ENCODE measurements around the gene MLLT3. TPM values are rescaled to one million over a fixed set of nuclear protein-coding genes. Genes with fewer than 3 reads are reported as not detected.

MLLT3 gene
- total and polyA plus RNA-seq, 2 donors (not counting 3 experiments of a cell fraction or from before 2014, with no cell fraction given): 6.1 to 10.0 TPM

DNA sequence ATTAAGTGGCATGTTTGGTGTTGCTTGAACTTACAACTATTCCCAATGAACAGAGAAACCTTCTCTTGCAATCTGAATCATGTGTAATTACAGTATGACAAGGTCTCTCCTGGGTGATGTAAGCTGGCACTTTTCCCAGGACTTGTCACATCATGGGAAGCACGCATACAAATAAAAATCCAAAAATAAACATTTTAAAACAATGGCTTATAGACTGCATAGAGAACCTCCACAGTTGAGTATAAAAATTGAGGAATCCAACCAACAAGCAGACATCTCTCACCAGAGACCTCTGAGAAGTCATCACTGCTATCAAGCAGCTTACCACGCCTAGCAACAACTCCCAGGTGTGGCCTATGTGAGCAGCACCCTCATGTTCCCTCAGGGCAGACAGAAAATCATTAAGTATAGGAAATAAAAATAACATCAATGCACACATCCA, 3.9 kb downstream of the MLLT3 start:
- no peak overlapping the region for H2AFZ ChIP-seq (ENCODE audit: low read depth, low read length)
- peak overlapping the region; percentile 38 for H3K27ac ChIP-seq (ENCODE audit: insufficient read depth, low read depth, low read length)
- intact Hi-C loops (cut with micrococcal nuclease): loop anchor here (5.0 kb wide), 1 partner anchor 156 kb away; no protein-coding TSS in a partner anchor
- POLR2A ChIA-PET: no interaction called here
- H3K4me3 ChIP-seq (replicated peaks in 1 of 3; ENCODE audit: insufficient read depth in 1 of 3, low read depth in 1 of 3, low read length in 3 of 3): no peak overlapping the region
- no peaks in the 10 kb centered on the region for H3K9me1 ChIP-seq (replicated peaks; ENCODE audit: control insufficient read depth, extremely low read depth, insufficient read depth, low read length)
- TF ChIP-seq JUN (IDR thresholded peaks at IDR 0.05; ENCODE audit: borderline replicate concordance, insufficient read depth, insufficient read length, low read depth): peak; percentile 55
- TF ChIP-seq POLR2AphosphoS5 (IDR thresholded peaks at IDR 0.05; ENCODE audit: insufficient read depth, low read depth, low read length): no peak
- TF ChIP-seq, protein P1, sequence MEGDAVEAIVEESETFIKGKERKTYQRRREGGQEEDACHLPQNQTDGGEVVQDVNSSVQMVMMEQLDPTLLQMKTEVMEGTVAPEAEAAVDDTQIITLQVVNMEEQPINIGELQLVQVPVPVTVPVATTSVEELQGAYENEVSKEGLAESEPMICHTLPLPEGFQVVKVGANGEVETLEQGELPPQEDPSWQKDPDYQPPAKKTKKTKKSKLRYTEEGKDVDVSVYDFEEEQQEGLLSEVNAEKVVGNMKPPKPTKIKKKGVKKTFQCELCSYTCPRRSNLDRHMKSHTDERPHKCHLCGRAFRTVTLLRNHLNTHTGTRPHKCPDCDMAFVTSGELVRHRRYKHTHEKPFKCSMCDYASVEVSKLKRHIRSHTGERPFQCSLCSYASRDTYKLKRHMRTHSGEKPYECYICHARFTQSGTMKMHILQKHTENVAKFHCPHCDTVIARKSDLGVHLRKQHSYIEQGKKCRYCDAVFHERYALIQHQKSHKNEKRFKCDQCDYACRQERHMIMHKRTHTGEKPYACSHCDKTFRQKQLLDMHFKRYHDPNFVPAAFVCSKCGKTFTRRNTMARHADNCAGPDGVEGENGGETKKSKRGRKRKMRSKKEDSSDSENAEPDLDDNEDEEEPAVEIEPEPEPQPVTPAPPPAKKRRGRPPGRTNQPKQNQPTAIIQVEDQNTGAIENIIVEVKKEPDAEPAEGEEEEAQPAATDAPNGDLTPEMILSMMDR (IDR thresholded peaks at IDR 0.05; ENCODE audit: extremely low read depth in 1 of 2, insufficient read depth in 1 of 2, low read depth in 1 of 2, low read length in 2 of 2): no peak
- no peak for TF ChIP-seq FOS (IDR thresholded peaks at IDR 0.05; ENCODE audit: borderline replicate concordance, insufficient read depth, low read length)
- H3K27me3 ChIP-seq (ENCODE audit: control insufficient read depth in 2 of 2, insufficient read depth in 2 of 2, low read length in 2 of 2): no peaks in the 10 kb centered on the region
- no peaks in the 10 kb centered on the region for H3K79me2 ChIP-seq (ENCODE audit: control insufficient read depth, insufficient read depth, low read length)
- dilution Hi-C loops (cut with MboI; ENCODE audit: extremely low pct_ligation_motif_present, low sequenced_read_pairs): no loop called here
- H3K4me2 ChIP-seq (ENCODE audit: insufficient read depth, low read length): no peak overlapping the region
- H4K20me1 ChIP-seq (replicated peaks; ENCODE audit: control insufficient read depth, extremely low read depth, insufficient read depth, low read length): no peaks in the 10 kb centered on the region
- no peak overlapping the region for H3K9ac ChIP-seq (replicated peaks; ENCODE audit: extremely low read depth, insufficient read depth, low read length)
- H3K4me1 ChIP-seq (ENCODE audit: control insufficient read depth, extremely low read depth, insufficient read depth, low read length): peaks cover 21% of the 10 kb centered on the region
- FAIRE-seq: peak; percentile 92
- H3K36me3 ChIP-seq (ENCODE audit: control insufficient read depth in 2 of 2, extremely low read depth in 1 of 2, insufficient read depth in 2 of 2, low read length in 2 of 2): no peaks in the 10 kb centered on the region
- BruUV-seq (replicated peaks): no TSS peak
- no peaks in the 10 kb centered on the region for H3K9me3 ChIP-seq (replicated peaks; ENCODE audit: control insufficient read depth, insufficient read depth, low read length)
- CTCF ChIA-PET: interaction anchor here (0.6 to 2.4 kb wide), 7 partner anchors 9 to 493 kb away, joined by 3 to 9 read pairs (median 3); no protein-coding TSS in a partner anchor
- DNase-seq (ENCODE audit: low read depth, low spot score): peak; percentile 92

DNA sequence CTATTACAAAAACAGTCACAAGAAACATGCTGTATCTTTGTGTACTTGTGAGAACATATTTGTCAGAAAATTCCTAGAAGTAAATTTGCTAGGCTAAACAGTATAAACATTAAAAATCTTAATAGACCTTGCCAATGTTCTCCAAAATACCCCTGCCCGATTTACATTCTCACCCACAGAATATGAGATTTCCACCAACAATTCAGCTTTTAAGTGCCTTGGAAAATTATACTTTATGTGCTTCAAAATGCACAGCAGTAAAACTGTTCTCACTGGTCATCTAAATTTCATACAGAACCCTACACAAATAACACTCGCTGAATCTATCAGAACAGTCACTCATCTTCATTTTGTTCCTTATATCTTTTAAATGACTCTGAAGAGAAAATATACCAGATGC, 5.5 kb downstream of the MLLT3 start:
- no peak overlapping the region for H3K4me3 ChIP-seq (replicated peaks in 1 of 3; ENCODE audit: insufficient read depth in 1 of 3, low read depth in 1 of 3, low read length in 3 of 3)
- TF ChIP-seq, protein P1 (IDR thresholded peaks at IDR 0.05; ENCODE audit: extremely low read depth in 1 of 2, insufficient read depth in 1 of 2, low read depth in 1 of 2, low read length in 2 of 2): no peak
- no peak for TF ChIP-seq FOS (IDR thresholded peaks at IDR 0.05; ENCODE audit: borderline replicate concordance, insufficient read depth, low read length)
- TF ChIP-seq GATA2 (IDR thresholded peaks at IDR 0.05; ENCODE audit: insufficient read depth, insufficient read length, low read depth, low read length): no peak
- no peak for TF ChIP-seq POLR2AphosphoS5 (IDR thresholded peaks at IDR 0.05; ENCODE audit: insufficient read depth, low read depth, low read length)
- TF ChIP-seq JUN (IDR thresholded peaks at IDR 0.05; ENCODE audit: borderline replicate concordance, insufficient read depth, insufficient read length, low read depth): no peak
- TF ChIP-seq POLR2A (IDR thresholded peaks at IDR 0.05; ENCODE audit: low read depth, low read length): no peak
- TF ChIP-seq, protein P2, sequence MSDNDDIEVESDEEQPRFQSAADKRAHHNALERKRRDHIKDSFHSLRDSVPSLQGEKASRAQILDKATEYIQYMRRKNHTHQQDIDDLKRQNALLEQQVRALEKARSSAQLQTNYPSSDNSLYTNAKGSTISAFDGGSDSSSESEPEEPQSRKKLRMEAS (IDR thresholded peaks at IDR 0.05; ENCODE audit: insufficient read depth, insufficient read length): no peak
- TF ChIP-seq MYC (IDR thresholded peaks at IDR 0.05; ENCODE audit: low read depth, low read length): no peak
- no peak for TF ChIP-seq EZH2 (IDR thresholded peaks at IDR 0.05; ENCODE audit: borderline replicate concordance, low read depth, low read length, severe bottlenecking)
- no peaks in the 10 kb centered on the region for H3K79me2 ChIP-seq (ENCODE audit: control insufficient read depth, insufficient read depth, low read length)
- ChIA-PET CTCF (interaction anchor here (0.9 to 2.4 kb wide), 6 partner anchors 9 to 494 kb away, joined by 3 to 9 read pairs (median 5); no protein-coding TSS in a partner anchor), POLR2A (no interaction called here)
- H3K9me3 ChIP-seq (replicated peaks; ENCODE audit: control insufficient read depth, insufficient read depth, low read length): no peaks in the 10 kb centered on the region
- H3K27me3 ChIP-seq (ENCODE audit: control insufficient read depth in 2 of 2, insufficient read depth in 2 of 2, low read length in 2 of 2): no peaks in the 10 kb centered on the region
- no peak for DNase-seq (ENCODE audit: low read depth, low spot score)
- no peak overlapping the region for H2AFZ ChIP-seq (ENCODE audit: low read depth, low read length)
- dilution Hi-C loops (cut with MboI; ENCODE audit: extremely low pct_ligation_motif_present, low sequenced_read_pairs) (no loop called here), intact Hi-C loops (cut with micrococcal nuclease) (loop anchor here (5.0 kb wide), 1 partner anchor 155 kb away; no protein-coding TSS in a partner anchor)
- H3K4me1 ChIP-seq (ENCODE audit: control insufficient read depth, extremely low read depth, insufficient read depth, low read length): peaks cover 26% of the 10 kb centered on the region
- no peaks in the 10 kb centered on the region for H3K9me1 ChIP-seq (replicated peaks; ENCODE audit: control insufficient read depth, extremely low read depth, insufficient read depth, low read length)
- no peak overlapping the region for H3K4me2 ChIP-seq (ENCODE audit: insufficient read depth, low read length)
- no peak overlapping the region for H3K9ac ChIP-seq (replicated peaks; ENCODE audit: extremely low read depth, insufficient read depth, low read length)
- FAIRE-seq: no peak
- BruUV-seq (replicated peaks): no TSS peak
- no peak overlapping the region for H3K27ac ChIP-seq (ENCODE audit: insufficient read depth, low read depth, low read length)
- H4K20me1 ChIP-seq (replicated peaks; ENCODE audit: control insufficient read depth, extremely low read depth, insufficient read depth, low read length): no peaks in the 10 kb centered on the region
- H3K36me3 ChIP-seq (ENCODE audit: control insufficient read depth in 2 of 2, extremely low read depth in 1 of 2, insufficient read depth in 2 of 2, low read length in 2 of 2): no peaks in the 10 kb centered on the region

Data from endothelial cell of umbilical vein (primary cell).